ENCODE data around the gene RNASEH2B.

Gene RNASEH2B

DNA sequence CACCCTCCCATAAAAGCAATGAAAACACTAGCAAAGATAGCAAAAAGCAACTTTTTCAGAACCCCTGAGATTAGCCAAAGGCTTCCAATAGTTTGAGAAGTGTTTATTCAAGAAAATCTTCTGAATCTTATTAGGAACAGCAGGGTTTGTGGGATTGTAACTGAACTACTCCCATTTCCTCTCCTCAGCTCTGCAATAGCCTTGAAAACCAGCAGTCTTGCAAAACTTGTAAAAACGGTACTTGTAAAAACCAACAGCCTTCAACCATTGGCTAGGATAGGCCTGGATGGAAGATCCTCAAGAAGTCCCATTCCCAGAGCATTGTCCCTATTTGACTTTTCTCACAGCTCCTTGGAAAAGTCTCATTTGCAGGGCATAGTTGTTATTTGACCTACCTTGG, 12.1 kb downstream of the RNASEH2B start:
- Histone ChIP-seq H3K36me3 (ENCODE audit: control insufficient read depth, insufficient read depth, low read length, severe bottlenecking) (peaks cover 5% of the 10 kb centered on the region), H3K9me3 (ENCODE audit: control insufficient read depth, low read length) (peaks cover 41% of the 10 kb centered on the region), H3K27me3 (replicated peaks; ENCODE audit: control insufficient read depth, insufficient read depth, low read length) (no peaks in the 10 kb centered on the region), H3K9ac (ENCODE audit: low read length) (no peak overlapping the region), H3K4me1 (ENCODE audit: control insufficient read depth, insufficient read depth, low read length) (peaks cover 2% of the 10 kb centered on the region), H3K4me3 (ENCODE audit: low read length) (no peak overlapping the region)
- DNase-seq (ENCODE audit: low read depth), result no peak

DNA sequence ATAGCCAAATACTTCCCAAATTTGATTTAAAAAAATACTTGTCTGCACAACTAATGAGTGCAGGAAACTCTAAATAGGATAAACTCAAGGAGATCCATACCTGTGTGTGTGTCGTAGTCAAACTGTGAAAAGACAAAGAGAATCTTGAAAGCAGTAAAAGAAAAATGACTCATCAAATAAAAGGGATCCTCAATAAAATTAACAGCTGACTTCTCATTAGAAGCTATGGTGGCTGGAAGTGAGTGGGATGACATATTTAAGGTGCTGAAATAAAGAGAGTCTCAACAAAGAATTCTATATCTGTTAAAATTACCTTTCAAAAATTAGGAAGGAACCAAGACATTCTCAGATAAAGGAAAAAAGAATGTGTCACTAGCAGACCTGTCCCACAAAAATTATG, 13.7 kb downstream of the RNASEH2B start:
- peaks cover 2% of the 10 kb centered on the region for H3K4me1 ChIP-seq (ENCODE audit: control insufficient read depth, insufficient read depth, low read length)
- H3K36me3 ChIP-seq (ENCODE audit: control insufficient read depth, insufficient read depth, low read length, severe bottlenecking), result peaks cover 5% of the 10 kb centered on the region
- H3K9me3 ChIP-seq (ENCODE audit: control insufficient read depth, low read length), result peaks cover 41% of the 10 kb centered on the region
- no peak for DNase-seq (ENCODE audit: low read depth)
- H3K27me3 ChIP-seq (replicated peaks; ENCODE audit: control insufficient read depth, insufficient read depth, low read length), result no peaks in the 10 kb centered on the region
- H3K4me3 ChIP-seq (ENCODE audit: low read length), result peak overlapping the region; percentile 31
- no peak overlapping the region for H3K9ac ChIP-seq (ENCODE audit: low read length)

DNA sequence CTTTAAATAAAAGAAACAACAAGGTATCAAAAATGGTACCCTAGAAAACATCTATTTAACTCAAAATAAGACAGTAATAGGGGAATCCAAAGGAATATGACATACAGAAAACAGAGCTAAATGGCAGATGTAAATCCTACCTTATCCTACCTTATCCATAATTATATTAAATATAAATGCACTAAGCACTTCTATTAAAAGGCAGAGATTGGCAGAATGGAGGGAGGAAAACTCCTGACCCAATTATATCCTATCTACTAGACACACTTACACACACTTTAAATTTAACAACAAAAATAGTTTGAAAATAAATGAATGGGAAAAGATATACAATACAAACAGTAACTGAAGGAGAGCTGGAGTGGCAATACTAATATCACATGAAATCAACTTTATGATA, 14.4 kb downstream of the RNASEH2B start:
- no peak overlapping the region for H3K9ac ChIP-seq (ENCODE audit: low read length)
- peaks cover 4% of the 10 kb centered on the region for H3K4me1 ChIP-seq (ENCODE audit: control insufficient read depth, insufficient read depth, low read length)
- no peak for DNase-seq (ENCODE audit: low read depth)
- H3K27me3 ChIP-seq (replicated peaks; ENCODE audit: control insufficient read depth, insufficient read depth, low read length), result no peaks in the 10 kb centered on the region
- H3K36me3 ChIP-seq (ENCODE audit: control insufficient read depth, insufficient read depth, low read length, severe bottlenecking), result peaks cover 5% of the 10 kb centered on the region
- peak overlapping the region; percentile 27 for H3K4me3 ChIP-seq (ENCODE audit: low read length)
- H3K9me3 ChIP-seq (ENCODE audit: control insufficient read depth, low read length), result peaks cover 41% of the 10 kb centered on the region

DNA sequence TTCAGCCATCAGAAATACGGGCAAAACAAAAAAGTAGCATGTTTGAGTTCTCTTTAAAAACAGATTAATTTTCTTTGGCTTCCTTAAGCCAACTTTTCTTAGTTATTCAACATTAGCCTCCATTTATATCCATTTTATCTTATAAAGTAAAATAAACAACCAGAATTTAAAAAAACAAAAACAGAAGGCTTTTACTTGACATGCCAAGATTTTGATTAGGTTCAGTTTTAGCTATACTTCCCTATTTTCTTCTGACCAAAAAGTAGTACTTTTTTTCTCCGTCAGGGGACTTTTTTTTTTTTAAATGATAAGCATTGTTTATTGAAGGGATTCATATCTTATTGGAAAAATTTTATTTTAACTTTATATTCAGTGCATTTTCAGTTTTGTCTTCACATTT, 18.1 kb downstream of the RNASEH2B start:
- no peak for DNase-seq (ENCODE audit: low read depth)
- H3K36me3 ChIP-seq (ENCODE audit: control insufficient read depth, insufficient read depth, low read length, severe bottlenecking), result peaks cover 8% of the 10 kb centered on the region
- peaks cover 3% of the 10 kb centered on the region for H3K4me1 ChIP-seq (ENCODE audit: control insufficient read depth, insufficient read depth, low read length)
- no peak overlapping the region for H3K9ac ChIP-seq (ENCODE audit: low read length)
- H3K4me3 ChIP-seq (ENCODE audit: low read length), result no peak overlapping the region
- H3K9me3 ChIP-seq (ENCODE audit: control insufficient read depth, low read length), result peaks cover 29% of the 10 kb centered on the region
- H3K27me3 ChIP-seq (replicated peaks; ENCODE audit: control insufficient read depth, insufficient read depth, low read length), result no peaks in the 10 kb centered on the region

DNA sequence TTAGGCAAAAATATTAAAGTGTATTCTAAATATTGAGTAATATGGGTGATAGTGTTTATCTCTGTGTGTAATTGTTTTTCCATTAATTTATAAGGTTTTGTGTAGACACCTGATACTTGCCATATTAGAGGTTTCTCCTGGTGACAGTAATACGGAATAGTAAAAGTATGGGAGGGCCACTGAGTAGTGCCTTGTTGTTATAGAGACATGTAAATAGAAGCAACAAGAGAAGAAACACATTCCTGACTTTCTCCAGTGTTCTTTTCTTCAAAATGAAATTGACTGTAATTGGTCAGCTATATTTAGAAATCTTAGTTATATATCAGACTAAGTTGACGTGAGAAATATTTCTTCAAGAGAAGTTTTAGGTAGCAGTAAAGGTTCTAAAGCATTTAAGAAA, 18.5 kb downstream of the RNASEH2B start:
- Histone ChIP-seq H3K27me3 (replicated peaks; ENCODE audit: control insufficient read depth, insufficient read depth, low read length) (no peaks in the 10 kb centered on the region), H3K9ac (ENCODE audit: low read length) (no peak overlapping the region), H3K4me1 (ENCODE audit: control insufficient read depth, insufficient read depth, low read length) (peaks cover 3% of the 10 kb centered on the region), H3K9me3 (ENCODE audit: control insufficient read depth, low read length) (peaks cover 25% of the 10 kb centered on the region), H3K36me3 (ENCODE audit: control insufficient read depth, insufficient read depth, low read length, severe bottlenecking) (peaks cover 12% of the 10 kb centered on the region), H3K4me3 (ENCODE audit: low read length) (no peak overlapping the region)
- DNase-seq (ENCODE audit: low read depth), result no peak

DNA sequence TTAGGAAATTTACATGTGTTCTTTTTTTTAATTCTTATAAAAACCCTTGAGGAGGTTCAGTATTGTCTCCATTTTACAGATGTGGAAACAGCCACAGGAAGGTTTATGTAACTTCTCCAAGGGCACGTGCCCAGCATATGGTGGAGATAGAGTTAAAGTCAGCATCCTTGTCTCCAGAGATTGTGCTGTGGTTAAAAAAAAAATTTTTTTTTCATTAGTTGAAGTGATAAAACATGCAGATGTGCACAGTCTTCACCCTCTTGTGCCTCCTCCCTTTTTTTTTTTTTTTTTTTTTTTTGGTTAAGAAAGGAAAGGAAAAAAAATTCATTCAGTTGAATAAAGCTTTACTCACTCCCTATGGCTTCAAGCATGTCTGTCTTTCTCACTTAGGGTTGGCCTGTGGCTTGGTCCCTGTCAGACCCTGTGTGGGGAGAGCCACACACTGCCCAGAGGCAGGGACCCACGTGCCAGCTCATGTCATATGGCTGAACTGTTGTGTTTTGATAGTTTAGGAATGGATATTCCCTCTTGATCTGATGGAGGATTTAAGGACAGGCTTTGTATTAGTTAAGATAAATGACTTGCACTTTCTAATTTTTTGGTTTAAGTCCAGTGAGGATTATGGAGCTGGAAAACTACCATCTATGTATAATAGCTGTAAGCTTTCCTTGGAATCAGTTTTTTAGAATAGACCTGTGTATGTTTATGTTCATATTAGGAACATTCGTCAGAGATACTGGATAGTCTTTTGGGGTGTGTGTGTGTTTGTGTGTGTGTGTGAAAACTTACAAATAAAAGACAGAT, 19.3 kb downstream of the RNASEH2B start:
- no peak overlapping the region for H3K9ac ChIP-seq (ENCODE audit: low read length)
- peaks cover 3% of the 10 kb centered on the region for H3K4me1 ChIP-seq (ENCODE audit: control insufficient read depth, insufficient read depth, low read length)
- no peak overlapping the region for H3K4me3 ChIP-seq (ENCODE audit: low read length)
- no peaks in the 10 kb centered on the region for H3K27me3 ChIP-seq (replicated peaks; ENCODE audit: control insufficient read depth, insufficient read depth, low read length)
- no peak for DNase-seq (ENCODE audit: low read depth)
- H3K36me3 ChIP-seq (ENCODE audit: control insufficient read depth, insufficient read depth, low read length, severe bottlenecking), result peaks cover 19% of the 10 kb centered on the region
- peaks cover 17% of the 10 kb centered on the region for H3K9me3 ChIP-seq (ENCODE audit: control insufficient read depth, low read length)

DNA sequence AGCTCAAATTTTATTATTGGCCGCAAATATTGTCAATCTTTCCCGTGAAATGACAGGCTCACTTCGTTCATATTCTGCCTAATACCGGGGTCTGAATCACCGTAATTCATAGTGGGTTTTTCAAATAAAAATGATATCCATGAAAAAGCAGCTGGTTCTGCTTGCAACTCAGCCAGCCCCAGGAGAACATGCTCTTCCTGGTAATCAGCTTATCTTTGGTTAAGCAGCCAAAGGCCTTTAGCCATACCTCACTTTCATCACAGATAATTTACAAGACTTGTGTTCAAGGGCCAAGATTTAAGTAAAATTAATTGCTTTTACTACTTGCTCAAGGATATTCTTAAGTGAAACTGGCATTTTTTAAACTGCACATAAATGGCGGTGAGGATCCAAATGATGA, 22.5 kb downstream of the RNASEH2B start:
- H3K4me3 ChIP-seq (ENCODE audit: low read length), result no peak overlapping the region
- no peaks in the 10 kb centered on the region for H3K27me3 ChIP-seq (replicated peaks; ENCODE audit: control insufficient read depth, insufficient read depth, low read length)
- H3K9ac ChIP-seq (ENCODE audit: low read length), result no peak overlapping the region
- DNase-seq (ENCODE audit: low read depth), result no peak
- H3K36me3 ChIP-seq (ENCODE audit: control insufficient read depth, insufficient read depth, low read length, severe bottlenecking), result peaks cover 27% of the 10 kb centered on the region
- peaks cover 13% of the 10 kb centered on the region for H3K4me1 ChIP-seq (ENCODE audit: control insufficient read depth, insufficient read depth, low read length)
- no peaks in the 10 kb centered on the region for H3K9me3 ChIP-seq (ENCODE audit: control insufficient read depth, low read length)

DNA sequence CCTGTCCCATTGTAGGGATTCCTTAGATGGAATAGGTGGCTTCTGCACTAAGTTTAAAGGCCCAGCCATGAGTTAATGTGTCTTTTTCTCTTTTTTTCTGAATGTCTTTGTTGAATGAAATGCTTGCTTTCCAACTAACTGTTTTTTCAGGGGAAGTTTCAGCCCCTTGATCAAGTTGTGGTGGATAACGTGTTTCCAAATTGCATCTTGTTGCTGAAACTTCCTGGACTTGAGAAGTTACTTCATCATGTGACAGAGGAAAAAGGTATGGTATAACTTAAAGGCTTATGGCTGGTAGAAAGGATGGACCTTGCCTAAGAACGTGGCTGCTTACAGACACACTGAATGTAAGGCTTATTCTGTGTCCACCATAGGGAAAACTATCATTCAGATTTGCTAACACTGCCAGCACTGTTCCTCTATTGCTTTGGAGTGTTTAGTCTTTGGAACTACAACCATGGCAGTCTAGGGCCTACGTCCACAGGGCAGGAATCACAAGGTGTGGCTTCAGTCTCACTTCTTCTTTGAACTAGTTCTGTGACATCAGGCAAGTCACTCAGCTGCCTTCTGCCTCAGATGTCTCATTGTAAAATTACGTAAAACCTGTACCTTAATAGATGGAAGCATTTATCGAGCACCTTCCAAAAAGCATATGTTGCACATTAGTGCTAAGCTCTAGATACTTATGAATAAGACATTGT, 25.3 kb downstream of the RNASEH2B start:
- peaks cover 4% of the 10 kb centered on the region for H3K9me3 ChIP-seq (ENCODE audit: control insufficient read depth, low read length)
- no peak overlapping the region for H3K4me3 ChIP-seq (ENCODE audit: low read length)
- H3K9ac ChIP-seq (ENCODE audit: low read length), result no peak overlapping the region
- H3K36me3 ChIP-seq (ENCODE audit: control insufficient read depth, insufficient read depth, low read length, severe bottlenecking), result peaks cover 35% of the 10 kb centered on the region
- no peaks in the 10 kb centered on the region for H3K27me3 ChIP-seq (replicated peaks; ENCODE audit: control insufficient read depth, insufficient read depth, low read length)
- no peak for DNase-seq (ENCODE audit: low read depth)
- H3K4me1 ChIP-seq (ENCODE audit: control insufficient read depth, insufficient read depth, low read length), result peaks cover 10% of the 10 kb centered on the region

DNA sequence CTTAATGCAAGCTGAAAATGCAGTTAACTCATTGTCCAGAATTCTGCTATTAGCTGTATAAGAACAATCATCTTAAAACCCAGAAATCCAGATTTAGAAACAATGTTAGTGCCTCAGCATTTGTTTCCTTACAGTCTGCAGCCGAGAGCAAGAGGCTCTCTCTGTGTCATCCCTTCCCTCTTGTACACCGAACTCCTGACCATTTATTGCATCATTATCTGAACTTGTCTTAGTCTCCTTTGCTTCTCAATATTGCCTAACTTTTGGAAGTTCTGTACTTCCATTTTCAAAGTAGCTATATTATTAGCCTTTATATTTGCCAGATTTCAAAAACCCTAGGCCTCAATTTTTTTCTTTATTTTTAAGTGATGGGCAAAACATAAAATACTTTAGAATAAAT, 27.1 kb downstream of the RNASEH2B start:
- peak overlapping the region; percentile 12 for H3K9ac ChIP-seq (ENCODE audit: low read length)
- DNase-seq (ENCODE audit: low read depth), result peak; percentile 44
- no peaks in the 10 kb centered on the region for H3K27me3 ChIP-seq (replicated peaks; ENCODE audit: control insufficient read depth, insufficient read depth, low read length)
- peaks cover 10% of the 10 kb centered on the region for H3K4me1 ChIP-seq (ENCODE audit: control insufficient read depth, insufficient read depth, low read length)
- peaks cover 35% of the 10 kb centered on the region for H3K36me3 ChIP-seq (ENCODE audit: control insufficient read depth, insufficient read depth, low read length, severe bottlenecking)
- peaks cover 4% of the 10 kb centered on the region for H3K9me3 ChIP-seq (ENCODE audit: control insufficient read depth, low read length)
- no peak overlapping the region for H3K4me3 ChIP-seq (ENCODE audit: low read length)

DNA sequence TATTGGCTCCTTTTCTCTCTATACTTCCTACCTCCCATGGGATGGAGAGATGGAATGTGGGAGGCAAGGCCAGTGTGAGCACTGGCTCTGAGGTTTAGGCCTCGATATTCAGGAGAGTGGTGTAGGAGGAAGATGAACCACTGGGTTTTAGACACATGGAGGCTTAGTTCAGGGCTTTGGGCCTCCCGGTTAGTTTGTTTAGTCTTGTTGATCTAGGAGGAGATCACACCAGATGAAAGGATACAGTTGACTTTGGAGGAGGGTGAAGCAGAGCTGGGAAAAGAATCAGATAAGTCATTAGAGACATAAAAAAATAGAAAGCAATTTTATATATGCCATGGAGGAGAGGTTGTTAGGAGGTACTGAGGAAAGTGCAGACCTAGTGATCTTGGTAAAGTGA, 30.9 kb downstream of the RNASEH2B start:
- no peak overlapping the region for H3K4me3 ChIP-seq (ENCODE audit: low read length)
- H3K9ac ChIP-seq (ENCODE audit: low read length), result no peak overlapping the region
- H3K36me3 ChIP-seq (ENCODE audit: control insufficient read depth, insufficient read depth, low read length, severe bottlenecking), result peaks cover 35% of the 10 kb centered on the region
- H3K9me3 ChIP-seq (ENCODE audit: control insufficient read depth, low read length), result peaks cover 4% of the 10 kb centered on the region
- H3K27me3 ChIP-seq (replicated peaks; ENCODE audit: control insufficient read depth, insufficient read depth, low read length), result no peaks in the 10 kb centered on the region
- H3K4me1 ChIP-seq (ENCODE audit: control insufficient read depth, insufficient read depth, low read length), result peaks cover 10% of the 10 kb centered on the region
- no peak for DNase-seq (ENCODE audit: low read depth)

DNA sequence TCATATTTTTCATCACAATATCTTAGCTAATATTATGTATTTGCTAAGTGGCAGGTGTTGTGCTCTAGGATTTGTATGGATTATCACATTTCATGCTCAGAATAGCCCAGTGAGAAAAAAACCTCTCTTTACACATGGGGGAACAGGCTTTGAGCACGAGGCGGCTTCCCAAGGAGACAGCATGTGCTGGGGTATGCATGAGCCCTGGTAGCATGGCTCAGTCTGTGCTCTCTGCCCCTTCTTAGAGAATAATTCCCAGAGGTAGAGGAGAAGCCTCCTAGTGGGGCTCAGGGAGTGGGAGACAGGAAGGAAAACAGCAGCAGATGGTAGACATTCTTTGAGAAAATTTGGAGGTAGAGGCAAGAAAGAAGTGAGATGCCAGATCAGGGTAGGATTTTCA, 31.6 kb downstream of the RNASEH2B start:
- Histone ChIP-seq H3K9ac (ENCODE audit: low read length) (no peak overlapping the region), H3K4me1 (ENCODE audit: control insufficient read depth, insufficient read depth, low read length) (peaks cover 8% of the 10 kb centered on the region), H3K36me3 (ENCODE audit: control insufficient read depth, insufficient read depth, low read length, severe bottlenecking) (peaks cover 35% of the 10 kb centered on the region), H3K27me3 (replicated peaks; ENCODE audit: control insufficient read depth, insufficient read depth, low read length) (no peaks in the 10 kb centered on the region), H3K9me3 (ENCODE audit: control insufficient read depth, low read length) (peaks cover 4% of the 10 kb centered on the region), H3K4me3 (ENCODE audit: low read length) (no peak overlapping the region)
- DNase-seq (ENCODE audit: low read depth), result no peak

Measured in adipocyte (in vitro differentiated cells).